H9 (cell line): Measurements from ENCODE around the gene TARBP2. TPM values are rescaled to one million over a fixed set of nuclear protein-coding genes. Genes with fewer than 3 reads are reported as not detected.

Experiments used
- DNase-seq: peaks from one replicate; pipeline ENCODE4 v3.0.0-alpha.2; 2017
- H2AFZ ChIP-seq: one replicate; pipeline ENCODE4 v1.6.1; 2013; ENCODE audit warnings: mild to moderate bottlenecking, low read length, control low read depth, moderate library complexity
- H2AK5ac ChIP-seq: 2 replicates; pipeline ENCODE4 v1.6.1; 2013; ENCODE audit warnings: low read length, control low read depth, mixed read lengths; ENCODE audit not compliant: insufficient read length
- H2BK120ac ChIP-seq: one replicate; pipeline ENCODE4 v1.6.1; 2013; ENCODE audit warnings: low read depth, mild to moderate bottlenecking, low read length, control low read depth, inconsistent platforms; ENCODE audit not compliant: poor library complexity, severe bottlenecking
- H2BK12ac ChIP-seq: 2 replicates; pipeline ENCODE4 v1.6.1; 2013; ENCODE audit warnings: low read length, control low read depth, mixed read lengths, low read depth; ENCODE audit not compliant: insufficient read length
- H2BK15ac ChIP-seq: 2 replicates; pipeline ENCODE4 v1.6.1; 2013; ENCODE audit warnings: low read depth, low read length, control low read depth
- H2BK20ac ChIP-seq: one replicate; pipeline ENCODE4 v1.6.1; 2013; ENCODE audit warnings: low read depth, mild to moderate bottlenecking, low read length, control low read depth, inconsistent platforms; ENCODE audit not compliant: poor library complexity, severe bottlenecking
- H2BK5ac ChIP-seq: 2 replicates; pipeline ENCODE4 v1.6.1; 2013; ENCODE audit warnings: low read length, control low read depth, mixed read lengths; ENCODE audit not compliant: insufficient read length
- H3K14ac ChIP-seq: 2 replicates; pipeline ENCODE4 v1.6.1; 2013; ENCODE audit warnings: low read length, control low read depth; ENCODE audit not compliant: insufficient read depth
- H3K18ac ChIP-seq: 2 replicates; pipeline ENCODE4 v1.6.1; 2013; ENCODE audit warnings: low read depth, mild to moderate bottlenecking, mixed read lengths, low read length, control low read depth; ENCODE audit not compliant: insufficient read length
- H3K23ac ChIP-seq: 2 replicates; pipeline ENCODE4 v1.6.1; 2013; ENCODE audit warnings: low read length, control low read depth, mixed read lengths, low read depth; ENCODE audit not compliant: insufficient read length
- H3K23me2 ChIP-seq: 2 replicates; pipeline ENCODE4 v1.6.1; 2013; ENCODE audit warnings: low read depth, mild to moderate bottlenecking, mixed read lengths, low read length, control low read depth; ENCODE audit not compliant: insufficient read length, poor library complexity, severe bottlenecking
- H3K27ac ChIP-seq: 2 replicates; pipeline ENCODE4 v1.5.1; 2013; ENCODE audit warnings: low read length, control low read depth, mixed read lengths, low read depth; ENCODE audit not compliant: insufficient read length
- H3K27me3 ChIP-seq: 2 replicates; pipeline ENCODE4 v1.6.1; 2013; ENCODE audit warnings: low read length, control low read depth, inconsistent platforms; ENCODE audit not compliant: insufficient read depth
- H3K4ac ChIP-seq: 2 replicates; pipeline ENCODE4 v1.6.1; 2013; ENCODE audit warnings: low read depth, mild to moderate bottlenecking, control low read depth, inconsistent platforms, low read length, moderate library complexity
- H3K4me1 ChIP-seq: 2 replicates; pipeline ENCODE4 v1.6.1; 2013; ENCODE audit warnings: low read length, control low read depth, inconsistent platforms; ENCODE audit not compliant: insufficient read depth
- H3K4me2 ChIP-seq: 2 replicates; pipeline ENCODE4 v1.6.1; 2013; ENCODE audit warnings: low read length, control low read depth, mixed read lengths; ENCODE audit not compliant: insufficient read length, insufficient read depth
- H3K56ac ChIP-seq: 2 replicates; pipeline ENCODE4 v1.6.1; 2013; ENCODE audit warnings: low read depth, mild to moderate bottlenecking, mixed read lengths, low read length, control low read depth; ENCODE audit not compliant: insufficient read length
- H3K79me1 ChIP-seq: 2 replicates; pipeline ENCODE4 v1.6.1; 2013; ENCODE audit warnings: low read depth, mild to moderate bottlenecking, moderate library complexity, low read length, control low read depth, inconsistent platforms; ENCODE audit not compliant: insufficient read depth, poor library complexity, severe bottlenecking
- H3K79me2 ChIP-seq: 2 replicates; pipeline ENCODE4 v1.6.1; 2013; ENCODE audit warnings: low read length, control low read depth, inconsistent platforms; ENCODE audit not compliant: insufficient read depth
- H3K9ac ChIP-seq: 2 replicates; pipeline ENCODE4 v1.6.1; 2013; ENCODE audit warnings: low read length, control low read depth, mixed read lengths; ENCODE audit not compliant: insufficient read length; ENCODE audit errors: extremely low read depth
- H3K9me3 ChIP-seq: one replicate; pipeline ENCODE4 v1.6.1; 2013; ENCODE audit warnings: low read depth, low read length, inconsistent platforms; ENCODE audit not compliant: control insufficient read depth
- H3T11ph ChIP-seq: one replicate; pipeline ENCODE4 v1.6.1; 2013; ENCODE audit warnings: mild to moderate bottlenecking, low read length, control low read depth, inconsistent platforms
- H4K20me1 ChIP-seq: one replicate; pipeline ENCODE4 v1.6.1; 2013; ENCODE audit not compliant: control insufficient read depth, insufficient read length, insufficient read depth
- H4K5ac ChIP-seq: 2 replicates; pipeline ENCODE4 v1.6.1; 2013; ENCODE audit warnings: low read depth, mild to moderate bottlenecking, mixed read lengths, low read length, control low read depth; ENCODE audit not compliant: insufficient read length
- H4K8ac ChIP-seq: replicated peaks from 2 replicates; pipeline ENCODE4 v1.6.1; 2013; ENCODE audit warnings: low read length, control low read depth, mixed read lengths, low read depth; ENCODE audit not compliant: insufficient read length
- H4K91ac ChIP-seq: 2 replicates; pipeline ENCODE4 v1.6.1; 2013; ENCODE audit warnings: low read depth, mild to moderate bottlenecking, moderate library complexity, mixed read lengths, low read length, control low read depth; ENCODE audit not compliant: insufficient read length
- H3K27ac Mint-ChIP-seq, 3 experiments: 2 replicates in 2 of 3; 3 replicates in 1 of 3; pipeline ENCODE4 v1.8.0; 2020 to 2021; ENCODE audit warnings: mixed read lengths in 3 of 3, mild to moderate bottlenecking in 1 of 3, moderate library complexity in 1 of 3
- H3K27me3 Mint-ChIP-seq: 2 replicates; pipeline ENCODE4 v1.8.0; 2021; ENCODE audit warnings: low read depth, mild to moderate bottlenecking, moderate library complexity, mixed read lengths
- H3K36me3 Mint-ChIP-seq, 3 experiments: 2 replicates in 2 of 3; 3 replicates in 1 of 3; pipeline ENCODE4 v1.8.0; 2020 to 2021; ENCODE audit warnings: low read depth in 3 of 3, mixed read lengths in 3 of 3; ENCODE audit not compliant: insufficient read depth in 1 of 3
- H3K4me1 Mint-ChIP-seq, 2 experiments: 2 replicates each; pipeline ENCODE4 v1.8.0; 2020; ENCODE audit warnings: mixed read lengths in 2 of 2
- H3K4me3 Mint-ChIP-seq, 2 experiments: 2 replicates in 1 of 2; 3 replicates in 1 of 2; pipeline ENCODE4 v1.8.0; 2020 to 2021; ENCODE audit warnings: mild to moderate bottlenecking in 2 of 2, mixed read lengths in 2 of 2, moderate library complexity in 1 of 2
- H3K9me3 Mint-ChIP-seq, 2 experiments: 2 replicates in 1 of 2; 3 replicates in 1 of 2; pipeline ENCODE4 v1.8.0; 2020; ENCODE audit warnings: mild to moderate bottlenecking in 2 of 2, mixed read lengths in 2 of 2, moderate library complexity in 1 of 2
- WGBS: extraction: QIAGEN DNeasy Blood & Tissue Kit; methylation state at CpG from one replicate; pipeline ENCODE4 v1.1.7; 2013; ENCODE audit warnings: missing lambda C conversion rate, low lambda C conversion rate, mixed read lengths; ENCODE audit not compliant: insufficient read length; ENCODE audit errors: extremely low coverage; 5-methylcytosine and 5-hydroxymethylcytosine counted together
- total RNA-seq: library from RNA; stranded (reverse); gene quantifications from 2 replicates; pipeline ENCODE4 v1.2.1, GENCODE V29; 2021
- TF ChIP-seq, protein P1 (sequence below): fragments of 200-600 bp; sonication (generic); conservative IDR thresholded peaks from 3 replicates; pipeline ENCODE4 v1.8.0; 2021; ENCODE audit warnings: antibody characterized with exemption, mild to moderate bottlenecking

TARBP2 gene
- total RNA-seq, 1 experiment from 2014 or later: 79.2 TPM

DNA sequence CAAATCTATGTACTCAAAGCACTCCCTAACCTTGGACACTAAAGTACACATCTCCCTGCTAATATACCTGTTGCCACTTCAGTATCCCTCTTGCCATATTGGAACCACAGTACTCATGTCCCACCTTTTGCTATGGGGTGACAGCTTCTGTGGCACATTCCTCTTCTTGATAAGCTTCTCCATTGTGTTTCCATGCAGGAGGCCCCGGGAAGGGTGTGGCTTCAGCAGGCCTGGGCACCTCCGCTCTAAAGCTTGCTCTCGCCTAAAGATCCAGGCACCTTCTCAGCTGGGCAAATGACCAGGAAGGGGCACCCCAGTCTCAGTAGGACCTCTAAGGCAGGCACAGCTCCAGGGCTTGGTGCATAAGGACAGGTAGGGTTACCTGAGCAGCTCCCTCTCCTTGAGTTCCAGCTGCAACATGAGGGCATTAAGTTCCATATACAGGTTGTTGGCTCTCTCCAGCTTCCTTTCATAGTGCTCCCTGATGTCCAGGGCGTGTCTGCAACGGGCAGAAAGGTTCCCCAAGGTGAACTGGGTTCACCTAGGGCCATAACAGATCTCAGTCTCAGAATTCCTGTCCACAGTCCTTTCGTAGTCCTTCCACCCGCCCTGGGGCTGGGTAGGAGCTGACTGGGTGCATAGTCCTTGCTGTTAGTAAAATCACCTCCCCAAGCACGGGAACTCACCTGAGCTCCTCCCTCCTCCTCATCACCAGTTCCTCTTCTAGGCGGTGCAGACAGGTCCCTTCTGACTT lies 17.7 kb upstream of the TARBP2 start:
- WGBS: no CpG with 5 or more reads among the region's 9 CpGs
- no peak overlapping the region for H2BK15ac ChIP-seq
- H4K8ac ChIP-seq: no peak overlapping the region
- H3K9me3 ChIP-seq: no peaks in the 10 kb centered on the region
- H3K4ac ChIP-seq: no peak overlapping the region
- no peak overlapping the region for H3K56ac ChIP-seq
- no peak overlapping the region for H3K27ac ChIP-seq
- peaks cover 40 to 75% (median 74%) of the 10 kb centered on the region in 3 experiments for H3K36me3 Mint-ChIP-seq
- no peak overlapping the region for H4K5ac ChIP-seq
- no peak for DNase-seq
- H3K27ac Mint-ChIP-seq: peak overlapping the region; percentile 24 to 82 (median 49); a peak in 6 of 7 replicates
- H3K27me3 Mint-ChIP-seq: peaks cover 1% of the 10 kb centered on the region; the same call in 1 of the 2 replicates
- H3K23ac ChIP-seq: no peak overlapping the region
- H2AFZ ChIP-seq: no peak overlapping the region
- no peak overlapping the region for H2BK20ac ChIP-seq
- no peaks in the 10 kb centered on the region for H3K79me1 ChIP-seq
- no peaks in the 10 kb centered on the region for H3K79me2 ChIP-seq
- no peak overlapping the region for H3K4me2 ChIP-seq
- no peaks in the 10 kb centered on the region for H3K27me3 ChIP-seq
- no peak overlapping the region for H4K91ac ChIP-seq
- H4K20me1 ChIP-seq: no peaks in the 10 kb centered on the region
- H2BK12ac ChIP-seq: no peak overlapping the region
- H3K18ac ChIP-seq: no peak overlapping the region
- no peaks in the 10 kb centered on the region for H3K4me1 ChIP-seq
- H3K9ac ChIP-seq: no peak overlapping the region
- no peak overlapping the region for H3K4me3 Mint-ChIP-seq
- H3T11ph ChIP-seq: no peak overlapping the region
- no peak overlapping the region for H3K14ac ChIP-seq
- H3K4me1 Mint-ChIP-seq: peaks cover 18 to 31% of the 10 kb centered on the region in 2 experiments
- H2BK120ac ChIP-seq: no peak overlapping the region
- TF ChIP-seq, protein P1, sequence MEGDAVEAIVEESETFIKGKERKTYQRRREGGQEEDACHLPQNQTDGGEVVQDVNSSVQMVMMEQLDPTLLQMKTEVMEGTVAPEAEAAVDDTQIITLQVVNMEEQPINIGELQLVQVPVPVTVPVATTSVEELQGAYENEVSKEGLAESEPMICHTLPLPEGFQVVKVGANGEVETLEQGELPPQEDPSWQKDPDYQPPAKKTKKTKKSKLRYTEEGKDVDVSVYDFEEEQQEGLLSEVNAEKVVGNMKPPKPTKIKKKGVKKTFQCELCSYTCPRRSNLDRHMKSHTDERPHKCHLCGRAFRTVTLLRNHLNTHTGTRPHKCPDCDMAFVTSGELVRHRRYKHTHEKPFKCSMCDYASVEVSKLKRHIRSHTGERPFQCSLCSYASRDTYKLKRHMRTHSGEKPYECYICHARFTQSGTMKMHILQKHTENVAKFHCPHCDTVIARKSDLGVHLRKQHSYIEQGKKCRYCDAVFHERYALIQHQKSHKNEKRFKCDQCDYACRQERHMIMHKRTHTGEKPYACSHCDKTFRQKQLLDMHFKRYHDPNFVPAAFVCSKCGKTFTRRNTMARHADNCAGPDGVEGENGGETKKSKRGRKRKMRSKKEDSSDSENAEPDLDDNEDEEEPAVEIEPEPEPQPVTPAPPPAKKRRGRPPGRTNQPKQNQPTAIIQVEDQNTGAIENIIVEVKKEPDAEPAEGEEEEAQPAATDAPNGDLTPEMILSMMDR: no peak
- H3K9me3 Mint-ChIP-seq: no peaks in the 10 kb centered on the region
- no peak overlapping the region for H2BK5ac ChIP-seq
- no peaks in the 10 kb centered on the region for H3K23me2 ChIP-seq
- H2AK5ac ChIP-seq: no peak overlapping the region
